HG02763 (cell line): ENCODE results near the gene PDCD2L.
"Not testable (repeated sequence)": the region's sequence is repeated elsewhere in the genome, so short reads cannot be mapped to it uniquely, and the experiment has no call there.

Experiments
- ATAC-seq: cut with Tn5 transposase; IDR thresholded peaks from one replicate; pipeline ENCODE4 v1.9.1; 2021; ENCODE audit warnings: mild to moderate bottlenecking, moderate library complexity; ENCODE audit not compliant: unreplicated experiment

Gene PDCD2L

DNA sequence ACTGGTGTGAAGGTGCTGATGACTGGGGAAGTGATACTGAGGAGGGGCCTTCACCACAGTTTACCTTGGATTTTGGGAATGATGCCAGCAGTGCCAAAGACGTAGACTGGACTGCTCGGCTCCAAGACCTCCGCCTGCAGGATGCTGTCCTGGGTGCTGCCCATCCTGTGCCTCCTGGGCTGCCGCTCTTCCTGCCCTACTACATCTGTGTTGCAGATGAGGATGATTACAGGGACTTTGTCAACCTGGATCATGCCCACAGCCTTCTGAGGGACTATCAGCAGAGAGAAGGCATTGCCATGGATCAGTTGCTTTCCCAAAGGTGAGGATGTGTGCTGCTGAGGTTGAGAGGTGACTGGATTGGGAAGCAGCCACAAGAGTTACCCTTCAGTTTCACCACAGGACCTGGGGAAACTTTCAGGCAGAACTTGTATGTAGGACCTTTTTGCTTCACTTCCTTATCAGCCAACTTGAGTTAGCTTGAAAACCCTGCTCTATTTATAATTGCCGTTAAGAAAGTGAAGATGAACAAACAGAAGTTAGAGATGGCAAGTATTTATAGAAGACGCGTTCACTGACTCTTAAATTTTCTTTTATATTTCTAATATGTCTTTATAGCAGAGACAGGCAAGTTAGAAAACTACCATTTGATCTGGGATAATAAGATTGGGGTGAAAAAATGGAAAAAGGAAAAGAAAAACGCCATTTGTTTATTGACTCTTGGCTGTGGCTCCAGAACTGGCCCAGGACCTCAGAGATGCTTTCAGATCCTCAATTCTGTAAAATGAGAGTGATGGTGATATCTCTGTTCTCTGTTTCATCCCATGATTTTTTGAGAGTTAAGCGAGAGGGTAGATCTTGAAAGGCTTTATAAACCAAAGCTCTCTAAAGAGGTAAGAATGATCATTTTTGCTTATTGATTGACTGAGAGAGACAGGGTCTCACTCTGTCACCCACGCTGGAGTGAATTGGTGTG is 5.3 kb downstream of the PDCD2L start:
- ATAC-seq, result no peak

DNA sequence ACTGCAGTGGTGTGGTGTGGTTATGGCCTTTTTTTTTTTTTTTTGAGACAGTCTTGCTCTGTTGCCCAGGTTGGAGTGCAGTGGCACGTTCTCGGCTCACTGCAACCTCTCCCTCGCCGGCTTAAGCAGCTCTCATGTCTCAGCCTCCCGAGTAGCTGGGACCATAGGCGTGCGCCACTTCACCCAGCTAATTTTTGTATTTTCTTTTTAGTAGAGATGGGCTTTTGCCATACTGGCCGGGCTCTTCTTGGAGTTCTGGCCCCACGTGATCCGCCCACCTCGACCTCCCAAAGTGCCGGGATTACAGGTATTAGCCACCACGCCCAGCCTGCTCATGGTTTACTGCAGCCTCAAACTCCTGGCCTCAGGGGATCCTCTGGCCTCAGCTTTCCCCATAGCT is 7.0 kb downstream of the PDCD2L start:
- ATAC-seq, result no peak

DNA sequence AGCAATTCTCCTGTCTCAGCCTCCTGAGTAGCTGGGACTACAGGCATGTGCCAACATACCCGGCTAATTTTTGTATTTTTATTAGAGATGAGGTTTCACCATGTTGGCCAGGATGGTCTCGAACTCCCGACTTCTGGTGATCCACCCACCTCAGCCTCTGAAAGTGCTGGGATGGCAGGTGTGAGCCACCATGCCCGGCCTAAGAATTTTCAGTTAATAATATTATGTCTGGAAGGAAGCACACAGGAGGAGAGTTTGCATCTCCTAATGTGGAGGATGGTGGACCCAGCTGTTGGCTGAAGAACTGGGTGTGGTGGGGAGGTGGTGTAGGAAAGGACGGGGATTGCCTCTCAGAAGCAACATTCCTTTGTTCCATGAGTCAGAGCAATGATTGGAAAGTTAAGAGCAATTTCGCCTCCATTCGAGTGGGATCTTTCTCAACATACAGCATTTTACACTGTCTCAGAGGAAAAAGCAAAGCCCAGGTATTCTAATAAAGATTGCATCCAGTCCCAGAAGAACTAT is 11.9 kb downstream of the PDCD2L start:
- ATAC-seq, result no peak

DNA sequence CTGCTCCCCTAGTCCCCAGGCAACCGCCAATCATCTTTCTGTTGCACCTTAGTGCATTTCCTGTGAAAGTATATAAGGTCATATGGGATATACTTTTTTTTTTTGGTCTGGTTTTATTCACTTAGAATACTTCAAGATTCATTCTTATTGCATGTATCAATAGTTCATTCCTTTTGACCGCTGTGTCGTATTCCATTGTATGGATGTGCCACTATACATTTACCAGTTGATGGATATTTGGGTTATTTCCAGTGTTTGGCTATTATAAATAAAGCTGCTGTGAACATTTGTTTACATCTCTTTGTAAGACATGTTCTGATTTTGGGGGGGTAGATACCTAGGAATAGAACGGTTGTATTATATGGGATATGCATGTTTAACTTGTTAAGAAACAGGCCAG is 14.1 kb downstream of the PDCD2L start:
- ATAC-seq, result no peak

DNA sequence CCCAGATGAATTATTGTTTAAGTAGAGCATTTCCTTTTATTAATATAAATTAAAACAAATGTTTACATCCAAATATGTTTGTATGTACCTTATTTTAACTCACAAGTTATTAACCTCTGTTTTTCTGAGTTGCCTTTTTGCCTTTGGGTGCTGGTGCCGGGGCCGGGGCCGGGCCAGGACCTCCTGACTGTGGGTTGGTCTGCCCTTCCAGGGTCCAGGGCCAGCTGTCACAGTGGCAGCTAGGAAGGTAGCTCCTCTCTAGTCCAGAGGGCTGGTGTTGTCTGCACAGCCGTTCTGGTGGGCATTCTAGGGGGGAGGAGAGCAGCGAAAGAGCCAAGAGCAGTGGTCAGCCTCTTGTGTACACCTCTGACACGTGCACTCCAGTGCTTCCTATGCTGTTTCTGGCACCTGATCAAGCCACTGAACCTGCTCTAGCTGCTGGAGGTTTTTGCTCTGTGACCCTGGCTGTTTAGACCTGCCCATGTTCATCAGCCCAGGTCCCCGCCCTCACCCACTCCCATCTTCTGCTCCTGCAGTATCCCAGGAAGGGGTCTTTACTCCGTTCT is 22.0 kb downstream of the PDCD2L start:
- no peak for ATAC-seq

DNA sequence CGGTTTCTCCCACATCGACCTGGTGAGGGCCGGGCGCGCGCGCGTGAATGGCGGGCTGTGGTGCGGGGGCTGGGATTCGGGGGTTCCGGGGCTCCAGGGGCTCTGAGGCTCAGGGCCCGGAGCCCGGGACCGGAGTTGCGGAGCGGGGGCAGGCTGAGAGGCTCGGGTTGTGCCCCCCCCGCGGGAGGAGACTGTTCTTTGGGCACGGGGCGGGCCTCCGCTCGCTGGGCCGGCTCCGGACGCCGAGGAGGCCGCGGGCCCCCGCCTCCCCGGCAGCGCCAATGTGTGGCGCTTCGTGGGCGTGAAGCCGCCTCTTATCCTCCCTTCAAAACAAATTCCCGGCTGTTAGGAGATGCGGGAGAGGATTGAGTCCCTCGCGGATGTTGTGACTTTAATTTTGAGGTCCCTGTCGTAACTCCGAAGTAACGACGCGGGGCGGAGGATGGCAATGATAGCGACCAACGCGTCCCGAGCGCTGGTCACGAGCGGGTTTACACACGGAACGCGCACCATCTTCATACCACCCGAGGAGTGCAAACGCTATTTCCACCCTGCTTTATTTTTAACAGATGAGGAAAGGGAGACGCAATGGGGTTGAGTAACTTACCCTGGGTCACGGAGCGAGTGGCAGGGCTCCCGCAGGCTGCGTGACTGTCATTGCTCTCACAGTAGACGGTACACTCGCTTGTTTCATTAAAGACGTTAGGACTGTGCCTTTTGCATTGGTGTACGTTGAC is 24.5 kb downstream of the PDCD2L start:
- ATAC-seq, result peak; percentile 36

DNA sequence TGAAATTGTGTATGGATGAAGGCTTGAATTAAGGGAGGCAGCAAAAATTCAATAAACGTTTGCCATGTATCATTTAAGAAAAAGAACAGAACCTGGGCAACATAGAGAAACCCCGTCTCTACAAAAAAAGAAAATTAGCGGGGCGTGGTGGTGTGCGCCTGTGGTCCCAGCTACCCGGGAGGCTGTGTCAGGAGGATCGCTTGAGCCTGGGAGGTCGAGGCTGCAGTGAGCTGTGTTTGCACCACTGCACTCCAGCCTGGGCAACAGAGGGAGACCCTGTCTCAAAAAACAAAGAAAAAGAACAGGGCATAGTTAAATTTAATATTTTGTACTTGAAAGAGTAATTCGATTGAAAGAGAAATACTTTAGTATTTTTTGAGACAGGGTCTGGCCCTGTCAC is 25.4 kb downstream of the PDCD2L start:
- no peak for ATAC-seq

DNA sequence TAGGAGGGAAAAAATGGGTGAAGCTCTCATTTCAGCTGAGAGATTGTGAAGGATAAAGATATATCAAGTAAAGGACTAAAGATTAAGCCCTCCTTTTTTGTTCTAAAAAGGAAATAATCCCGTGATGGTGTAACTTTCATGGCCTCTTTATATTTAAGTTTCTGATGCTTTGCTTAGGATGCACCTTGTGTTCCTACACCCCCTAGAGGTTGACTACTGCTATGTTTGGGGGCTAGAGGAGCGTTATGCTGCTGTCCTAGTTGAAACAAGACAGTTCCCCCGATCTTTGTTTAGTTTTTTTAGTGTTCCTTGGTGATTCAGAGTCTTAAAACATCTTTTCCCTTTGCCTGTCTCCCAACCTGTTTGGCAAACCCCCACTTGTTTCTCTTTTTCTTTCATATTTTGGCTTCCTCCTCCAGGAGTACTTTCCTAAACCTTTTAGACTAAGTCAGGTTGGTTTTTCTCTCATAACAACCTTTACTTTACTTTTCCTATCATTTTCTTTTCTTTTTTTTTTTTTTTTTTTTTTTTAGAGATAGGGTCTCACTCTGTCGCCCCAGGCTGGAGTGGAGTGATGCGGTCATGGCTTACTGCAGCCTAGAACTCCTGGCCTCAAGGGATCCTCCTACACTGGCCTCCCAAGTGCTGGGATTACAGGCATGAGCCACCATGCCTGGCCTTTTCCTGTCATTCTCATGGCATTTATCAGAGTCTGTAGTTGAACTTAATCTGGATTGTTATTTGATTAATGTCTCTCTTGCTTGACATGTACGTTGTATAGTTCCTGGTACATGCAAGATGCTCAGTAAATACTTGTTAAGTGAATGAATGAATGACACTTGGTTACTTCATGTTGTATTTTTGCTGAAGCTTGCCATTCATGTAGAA is 26.8 kb downstream of the PDCD2L start:
- ATAC-seq, result no peak

DNA sequence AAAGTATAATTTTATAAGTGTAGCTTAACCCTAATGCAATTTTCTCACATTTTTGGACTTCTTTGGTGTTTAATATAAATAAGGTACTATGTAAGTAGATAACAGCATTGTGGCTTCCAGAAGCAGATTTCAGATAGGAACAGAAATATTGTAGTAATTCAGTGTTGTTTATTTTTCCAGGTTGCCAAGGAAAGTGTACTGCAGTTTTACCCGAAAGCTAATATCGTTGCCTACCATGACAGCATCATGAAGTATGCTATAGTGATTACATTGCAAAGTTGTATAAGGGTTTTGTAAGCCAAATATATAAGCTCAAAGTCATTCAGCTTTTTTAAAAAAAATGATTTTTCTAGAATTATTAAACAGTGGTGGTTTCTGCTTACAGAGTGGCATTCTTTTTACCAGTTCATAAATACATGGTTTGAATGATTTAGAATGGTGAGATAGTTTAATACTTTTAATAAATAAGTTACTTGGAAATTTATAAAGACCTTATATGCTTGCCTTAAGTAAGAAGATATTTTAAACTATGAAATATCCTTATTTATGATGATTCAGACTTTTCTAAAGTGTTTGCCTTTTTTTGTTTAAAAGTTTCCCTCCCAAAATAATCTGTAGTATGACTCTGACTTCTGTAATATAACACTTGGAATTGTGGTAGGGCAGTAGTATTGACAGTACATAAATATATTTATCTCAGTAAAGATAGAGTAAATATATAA is 27.6 kb downstream of the PDCD2L start:
- ATAC-seq, result no peak

DNA sequence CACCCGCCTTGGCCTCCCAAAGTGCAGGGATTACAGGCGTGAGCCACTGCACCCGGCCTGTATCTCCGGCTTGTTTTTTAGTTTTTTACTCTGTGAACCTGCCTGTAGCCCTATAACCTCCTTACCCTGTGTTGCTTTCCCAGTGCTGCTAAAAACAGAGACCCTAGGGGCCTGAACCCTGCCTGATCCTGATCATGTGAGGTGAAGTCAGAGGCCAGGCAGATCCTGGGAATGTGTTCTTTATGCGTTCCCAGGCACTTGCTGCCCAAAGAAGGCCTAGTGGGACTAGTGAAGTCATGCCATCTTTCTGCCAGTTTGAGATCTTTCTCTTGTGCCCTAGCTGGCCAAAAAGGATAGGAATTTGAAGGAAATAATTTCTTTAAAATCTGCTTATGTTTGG is 28.6 kb downstream of the PDCD2L start:
- no peak for ATAC-seq

DNA sequence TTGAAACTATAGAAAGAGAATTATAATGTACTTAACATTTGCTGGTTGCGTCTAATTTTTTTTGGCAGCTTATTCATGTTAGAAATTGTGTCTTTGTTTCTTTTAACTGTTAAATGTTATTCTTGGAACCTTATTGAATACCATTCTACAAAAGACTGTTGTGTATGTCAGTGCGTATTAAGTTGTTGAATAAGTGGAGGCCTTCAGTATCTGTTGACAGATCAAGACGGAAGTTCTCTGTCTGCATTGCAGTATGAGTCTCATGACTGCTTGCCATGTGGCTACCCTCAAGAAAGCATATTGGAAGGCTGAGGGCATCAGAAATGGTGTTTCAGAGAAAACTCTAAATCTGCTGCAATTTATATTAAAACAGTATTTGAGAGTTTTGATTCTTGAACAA is 32.5 kb downstream of the PDCD2L start:
- no peak for ATAC-seq

DNA sequence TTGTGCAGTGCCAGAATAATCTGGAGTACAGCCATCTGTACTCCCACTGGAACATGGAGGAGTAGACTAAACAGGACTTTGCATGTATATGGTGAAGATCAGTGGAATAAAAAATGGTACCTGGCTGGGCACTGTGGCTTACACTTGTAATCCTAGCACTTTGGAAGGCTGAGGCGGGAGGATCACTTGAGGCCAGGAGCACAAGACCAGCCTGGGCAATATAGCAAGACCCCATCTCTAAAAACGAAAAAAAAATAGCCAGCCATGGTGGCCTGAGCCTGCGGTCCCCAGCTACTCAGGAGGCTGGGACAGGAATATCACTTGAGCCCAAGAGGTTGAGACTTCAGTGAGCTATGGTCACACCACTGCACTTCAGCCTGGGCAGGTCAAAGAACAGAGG is 44.0 kb downstream of the PDCD2L start:
- no peak for ATAC-seq

DNA sequence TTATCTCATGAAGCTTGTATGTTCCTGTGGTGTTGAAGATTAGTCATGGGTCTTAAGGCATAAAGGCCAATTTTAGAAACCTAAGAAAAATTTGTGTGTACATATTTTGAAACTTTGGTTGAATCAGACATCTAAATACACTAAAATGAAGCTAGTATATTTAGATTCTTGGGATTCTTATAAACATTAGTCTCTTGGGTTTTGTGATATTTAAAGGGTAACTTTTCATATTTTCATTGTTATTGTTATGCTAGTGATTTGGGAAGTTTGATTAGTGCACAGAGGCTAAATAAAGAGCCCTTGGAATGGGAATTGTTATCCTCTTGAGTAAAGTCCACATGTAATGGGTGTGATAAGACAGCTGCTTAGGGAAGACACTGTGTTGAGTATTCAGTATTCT is 48.5 kb downstream of the PDCD2L start:
- no peak for ATAC-seq

DNA sequence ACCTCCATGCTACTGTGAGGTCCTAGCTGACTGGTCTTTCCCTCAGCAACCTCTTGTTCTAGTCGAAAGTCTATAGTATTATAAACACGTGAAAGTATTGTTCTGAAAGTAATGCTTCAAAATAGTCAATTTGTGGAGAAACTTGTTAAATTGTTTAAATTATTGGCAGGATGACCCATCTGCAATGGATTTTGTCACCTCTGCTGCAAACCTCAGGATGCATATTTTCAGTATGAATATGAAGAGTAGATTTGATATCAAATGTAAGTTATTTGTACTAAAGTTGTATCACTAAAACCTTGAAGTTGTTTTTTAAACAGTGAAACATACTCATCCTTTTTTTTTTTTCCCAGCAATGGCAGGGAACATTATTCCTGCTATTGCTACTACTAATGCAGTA is 49.9 kb downstream of the PDCD2L start:
- no peak for ATAC-seq

DNA sequence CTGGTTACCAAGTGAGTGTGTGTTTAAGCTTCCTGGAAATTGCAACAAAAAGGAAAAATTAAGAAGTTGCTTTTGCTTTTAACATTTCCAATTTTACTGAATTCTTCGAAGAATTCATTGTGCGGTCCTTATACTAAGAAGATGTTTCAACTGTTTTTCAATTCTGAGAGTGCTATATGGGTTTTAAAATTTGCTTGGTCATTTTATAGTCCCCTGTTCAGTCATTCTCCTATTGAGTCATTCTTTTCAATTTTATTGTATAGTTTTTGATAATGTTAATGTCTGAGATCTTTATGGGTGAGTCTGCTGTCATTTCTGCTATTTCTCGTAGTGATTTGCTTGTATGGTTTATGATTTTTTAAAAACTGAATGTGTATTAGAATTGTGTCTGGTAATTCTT is 50.5 kb downstream of the PDCD2L start:
- ATAC-seq, result no peak

DNA sequence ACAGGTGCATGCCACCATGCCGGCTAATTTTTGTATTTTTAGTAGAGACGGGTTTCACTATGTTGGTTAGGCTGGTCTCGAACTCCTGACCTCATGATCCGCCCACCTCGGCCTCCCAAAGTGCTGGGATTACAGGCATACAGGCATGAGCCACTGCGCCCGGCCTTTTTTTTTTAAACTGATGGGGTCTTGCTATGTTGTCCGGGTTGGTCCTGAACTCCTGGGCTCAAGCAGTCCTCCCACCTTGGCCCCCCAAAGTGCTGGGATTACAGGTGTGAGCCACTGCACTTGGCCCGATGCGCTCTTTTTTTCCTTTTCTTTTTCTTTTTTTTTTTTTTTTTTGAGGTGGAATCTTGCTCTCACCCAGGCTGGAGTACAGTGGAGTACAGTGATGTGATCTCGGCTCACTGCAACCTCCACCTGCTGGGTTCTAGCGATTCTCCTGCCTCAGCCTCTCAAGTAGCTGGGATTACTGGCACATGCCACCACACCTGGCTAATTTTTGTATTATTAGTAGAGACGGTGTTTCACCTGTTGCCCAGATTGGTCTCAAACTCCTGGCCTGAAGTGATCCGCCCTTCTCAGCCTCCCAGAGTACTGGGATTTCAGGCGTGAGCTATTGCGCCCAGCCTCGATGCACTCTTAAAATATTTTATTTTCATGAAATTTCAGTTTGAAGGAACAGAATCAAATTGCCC is 51.7 kb downstream of the PDCD2L start:
- ATAC-seq, result not testable (repeated sequence)

DNA sequence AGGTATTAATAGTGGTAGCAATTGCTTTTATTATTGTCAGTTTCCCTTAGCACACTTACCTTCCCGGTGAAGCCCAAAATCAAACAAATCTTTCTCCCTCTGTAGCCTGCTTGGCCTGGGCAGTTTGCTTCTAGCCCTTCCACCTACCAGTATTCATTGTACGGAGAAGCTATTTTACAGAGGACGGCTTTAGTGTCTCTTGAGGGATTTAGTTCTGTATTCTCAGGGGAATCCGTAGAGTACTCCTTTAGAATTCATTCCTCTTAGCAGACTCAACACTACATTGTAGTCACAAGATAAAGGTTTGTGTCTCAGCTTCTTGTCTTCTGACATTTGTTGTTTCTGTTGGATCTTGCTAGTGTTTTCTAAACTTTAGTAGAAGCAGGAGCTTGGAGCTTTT is 53.2 kb downstream of the PDCD2L start:
- no peak for ATAC-seq

DNA sequence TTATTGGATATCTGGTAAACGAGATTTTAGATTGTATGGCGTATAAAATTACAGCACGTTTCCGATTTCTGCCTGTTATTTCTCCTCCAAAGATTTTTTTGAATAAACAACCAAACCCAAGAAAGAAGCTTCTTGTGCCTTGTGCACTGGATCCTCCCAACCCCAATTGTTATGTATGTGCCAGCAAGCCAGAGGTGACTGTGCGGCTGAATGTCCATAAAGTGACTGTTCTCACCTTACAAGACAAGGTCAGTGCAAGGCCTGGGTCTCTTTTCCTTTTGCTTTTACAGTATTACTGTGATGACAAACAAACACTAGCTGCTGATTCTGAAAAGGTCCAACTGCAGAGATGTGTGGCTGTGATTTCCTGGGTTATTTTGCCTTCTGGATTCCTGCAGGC is 54.5 kb downstream of the PDCD2L start:
- no peak for ATAC-seq

DNA sequence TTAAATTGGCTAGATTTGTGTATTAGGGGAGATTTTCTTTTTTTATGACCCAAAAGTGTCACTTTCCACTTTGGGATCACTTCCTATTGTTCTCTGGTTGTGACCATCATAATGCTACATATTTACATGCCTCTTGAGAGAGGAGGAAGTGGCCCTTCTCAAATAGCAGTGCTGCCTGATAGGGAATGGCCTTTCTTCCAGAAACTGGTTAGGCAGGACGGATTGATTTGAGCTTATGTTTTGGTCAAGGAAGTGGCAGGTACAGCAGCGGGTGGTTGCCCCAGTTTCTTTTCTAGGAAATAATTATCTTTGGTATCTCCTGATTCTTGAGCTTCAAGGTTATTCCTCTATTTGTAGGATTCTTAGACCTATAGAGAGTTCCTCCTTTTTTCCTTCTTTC is 55.4 kb downstream of the PDCD2L start:
- ATAC-seq, result no peak
